Astrocyte (in vitro differentiated cells and primary cell): ENCODE data around the gene MCF2L2. TPM values are rescaled to one million over a fixed set of nuclear protein-coding genes. Genes with fewer than 3 reads are reported as not detected.
"Not testable (repeated sequence)": the region's sequence is repeated elsewhere in the genome, so short reads cannot be mapped to it uniquely, and the experiment has no call there.

Experiments
- DNase-seq: peaks from one replicate; pipeline ENCODE4 v3.0.0-alpha.2; 2010; ENCODE audit warnings: low read depth
- FAIRE-seq: peaks from 2 replicates; lab custom pipeline; 2011; peaks lifted over from hg19 to GRCh38; lab: Jason Lieb, UNC
- H2AFZ ChIP-seq: 2 replicates; pipeline ENCODE4 v1.6.0; 2012; ENCODE audit warnings: low read depth, low read length, inconsistent platforms
- H3K27ac ChIP-seq: 2 replicates; pipeline ENCODE4 v1.5.1; 2011; ENCODE audit warnings: low read depth, low read length, inconsistent platforms
- H3K27me3 ChIP-seq: 2 replicates; pipeline ENCODE4 v1.6.0; 2011; ENCODE audit warnings: low read length, inconsistent platforms; ENCODE audit not compliant: insufficient read depth
- H3K36me3 ChIP-seq: 2 replicates; pipeline ENCODE4 v1.5.1; 2011; ENCODE audit warnings: low read length, inconsistent platforms; ENCODE audit not compliant: insufficient read depth
- H3K4me1 ChIP-seq: 2 replicates; pipeline ENCODE4 v1.5.1; 2011; ENCODE audit warnings: low read length, inconsistent platforms; ENCODE audit not compliant: insufficient read depth
- H3K4me2 ChIP-seq: 2 replicates; pipeline ENCODE4 v1.6.0; 2012; ENCODE audit warnings: low read length, inconsistent platforms
- H3K4me3 ChIP-seq: 2 replicates; pipeline ENCODE4 v1.5.1; 2011; ENCODE audit warnings: low read depth, mild to moderate bottlenecking, low read length, inconsistent platforms; ENCODE audit not compliant: insufficient read depth
- H3K79me2 ChIP-seq: 2 replicates; pipeline ENCODE4 v1.6.0; 2012; ENCODE audit warnings: mild to moderate bottlenecking, low read length, inconsistent platforms; ENCODE audit not compliant: insufficient read depth
- H3K9ac ChIP-seq: 2 replicates; pipeline ENCODE4 v1.6.0; 2012; ENCODE audit warnings: mild to moderate bottlenecking, low read length, inconsistent platforms
- H3K9me3 ChIP-seq: 2 replicates; pipeline ENCODE4 v1.5.1; 2012; ENCODE audit warnings: low read depth, mild to moderate bottlenecking, low read length, inconsistent platforms; ENCODE audit not compliant: insufficient read depth
- H4K20me1 ChIP-seq: 2 replicates; pipeline ENCODE4 v1.6.0; 2012; ENCODE audit warnings: low read length, inconsistent platforms; ENCODE audit not compliant: insufficient read depth
- H3K27ac Mint-ChIP-seq: one replicate; pipeline ENCODE4 v1.8.0; 2021; ENCODE audit warnings: mild to moderate bottlenecking, mixed read lengths; ENCODE audit not compliant: unreplicated experiment
- H3K27me3 Mint-ChIP-seq: one replicate; pipeline ENCODE4 v1.8.0; 2021; ENCODE audit warnings: low read depth, mixed read lengths; ENCODE audit not compliant: unreplicated experiment
- H3K36me3 Mint-ChIP-seq: one replicate; pipeline ENCODE4 v1.8.0; 2021; ENCODE audit warnings: low read depth, mixed read lengths; ENCODE audit not compliant: unreplicated experiment
- H3K4me1 Mint-ChIP-seq: one replicate; pipeline ENCODE4 v1.8.0; 2021; ENCODE audit warnings: low read depth, mixed read lengths; ENCODE audit not compliant: unreplicated experiment
- H3K4me3 Mint-ChIP-seq: one replicate; pipeline ENCODE4 v1.8.0; 2021; ENCODE audit warnings: mild to moderate bottlenecking, moderate library complexity, mixed read lengths; ENCODE audit not compliant: unreplicated experiment
- H3K9me3 Mint-ChIP-seq: one replicate; pipeline ENCODE4 v1.8.0; 2021; ENCODE audit warnings: mild to moderate bottlenecking, mixed read lengths; ENCODE audit not compliant: unreplicated experiment
- CTCF ChIP-seq: IDR thresholded peaks from 2 replicates; pipeline ENCODE4 v1.5.1; 2011; ENCODE audit warnings: low read depth, mild to moderate bottlenecking, inconsistent platforms, low read length, moderate library complexity; ENCODE audit not compliant: insufficient read depth
- EZH2 ChIP-seq: IDR thresholded peaks from 2 replicates; pipeline ENCODE4 v1.6.1; 2012; ENCODE audit warnings: mild to moderate bottlenecking, low read length, inconsistent platforms; ENCODE audit not compliant: insufficient read depth
- total RNA-seq: library from RNA; stranded (reverse); gene quantifications from 2 replicates; pipeline ENCODE4 v1.2.1, GENCODE V29; 2021

MCF2L2 gene
- total RNA-seq, 1 donor from 2014 or later, result 0.89 TPM

GRCh38 chr3:183230826-183231225, 197.6 kb downstream of the MCF2L2 start:
- H3K4me1 ChIP-seq, result no peaks in the 10 kb centered on the region
- H3K4me3 Mint-ChIP-seq, result no peak overlapping the region
- no peaks in the 10 kb centered on the region for H3K79me2 ChIP-seq
- H3K4me1 Mint-ChIP-seq, result no peaks in the 10 kb centered on the region
- peaks cover 3% of the 10 kb centered on the region for H3K9me3 Mint-ChIP-seq
- no peak overlapping the region for H3K4me2 ChIP-seq
- FAIRE-seq (no peak), DNase-seq (no peak)
- no peaks in the 10 kb centered on the region for H3K27me3 ChIP-seq
- TF ChIP-seq EZH2, result no peak
- TF ChIP-seq CTCF, result no peak
- no peaks in the 10 kb centered on the region for H4K20me1 ChIP-seq
- H3K27me3 Mint-ChIP-seq, result no peaks in the 10 kb centered on the region
- H3K9me3 ChIP-seq, result no peaks in the 10 kb centered on the region
- no peaks in the 10 kb centered on the region for H3K36me3 Mint-ChIP-seq
- no peaks in the 10 kb centered on the region for H3K36me3 ChIP-seq
- H3K4me3 ChIP-seq, result no peak overlapping the region
- H3K9ac ChIP-seq, result no peak overlapping the region
- H3K27ac Mint-ChIP-seq, result no peak overlapping the region
- H2AFZ ChIP-seq, result no peak overlapping the region
- H3K27ac ChIP-seq, result no peak overlapping the region

GRCh38 chr3:183230251-183230650, 198.2 kb downstream of the MCF2L2 start:
- H3K79me2 ChIP-seq, H3K4me1 Mint-ChIP-seq, DNase-seq, H3K27me3 ChIP-seq, H3K27ac ChIP-seq, H3K4me2 ChIP-seq, FAIRE-seq, H3K36me3 ChIP-seq, H3K27ac Mint-ChIP-seq, H3K9ac ChIP-seq, H3K27me3 Mint-ChIP-seq, H3K36me3 Mint-ChIP-seq, H4K20me1 ChIP-seq, H3K4me3 Mint-ChIP-seq, H3K9me3 ChIP-seq, H3K4me3 ChIP-seq, H3K9me3 Mint-ChIP-seq, H3K4me1 ChIP-seq, H2AFZ ChIP-seq: not testable (repeated sequence)

- Mint-ChIP-seq H3K4me3 (no peak overlapping the region), H3K36me3 (no peaks in the 10 kb centered on the region), H3K27ac (no peak overlapping the region), H3K27me3 (peaks cover 7% of the 10 kb centered on the region), H3K4me1 (no peaks in the 10 kb centered on the region), H3K9me3 (peaks cover 3% of the 10 kb centered on the region)
- H4K20me1 ChIP-seq, result no peaks in the 10 kb centered on the region
- no peak overlapping the region for H3K9ac ChIP-seq
- H3K4me1 ChIP-seq, result no peaks in the 10 kb centered on the region
- no peak overlapping the region for H3K4me3 ChIP-seq
- H3K4me2 ChIP-seq, result no peak overlapping the region
- H3K36me3 ChIP-seq, result no peaks in the 10 kb centered on the region
- no peak overlapping the region for H3K27ac ChIP-seq
- no peak for DNase-seq
- TF ChIP-seq CTCF (no peak), EZH2 (no peak)
- H3K27me3 ChIP-seq, result no peaks in the 10 kb centered on the region
- no peaks in the 10 kb centered on the region for H3K79me2 ChIP-seq
- FAIRE-seq, result no peak
- no peaks in the 10 kb centered on the region for H3K9me3 ChIP-seq
- no peak overlapping the region for H2AFZ ChIP-seq
Observed at GRCh38 chr3:183229178-183229577, 199.2 kb downstream of the MCF2L2 start.
